DOHH2 (cell line): ENCODE results near the gene HEXIM1.

Experiments used
- CTCF ChIP-seq: fragments of 200-600 bp; sonication (generic); IDR thresholded peaks from one replicate; pipeline ENCODE4 v1.5.1; 2014; ENCODE audit warnings: antibody characterized with exemption, mild to moderate bottlenecking, low read depth, low read length; ENCODE audit not compliant: poor library complexity, severe bottlenecking
- EZH2phosphoT487 ChIP-seq: fragments of 200-600 bp; sonication (generic); IDR thresholded peaks from 2 replicates; pipeline ENCODE4 v1.6.1; 2017; ENCODE audit warnings: borderline replicate concordance, mild to moderate bottlenecking, antibody characterized with exemption, low read length, moderate library complexity, mixed read lengths

- TF ChIP-seq CTCF: no peak
- TF ChIP-seq EZH2phosphoT487: no peak
Measured at GRCh38 chr17:45129940-45130680, 18.2 kb upstream of the HEXIM1 start.
